Keratinocyte (primary cell): ENCODE data around the gene MROH7. TPM values are rescaled to one million over a fixed set of nuclear protein-coding genes. Genes with fewer than 3 reads are reported as not detected.

Source experiments
- DNase-seq: peaks from one replicate; pipeline ENCODE4 v3.0.0-alpha.2; 2011; ENCODE audit warnings: low read depth, missing footprints, low spot score
- FAIRE-seq: peaks from 2 replicates; lab custom pipeline; 2011; peaks lifted over from hg19 to GRCh38; lab: Jason Lieb, UNC
- H2AFZ ChIP-seq: 2 replicates; pipeline ENCODE4 v1.6.0; 2012; ENCODE audit warnings: low read length, control low read depth, inconsistent platforms; ENCODE audit not compliant: control insufficient read depth
- H3K27ac ChIP-seq: 2 replicates; pipeline ENCODE4 v1.5.1; 2011; ENCODE audit warnings: low read length; ENCODE audit not compliant: control insufficient read depth, insufficient read depth
- H3K27me3 ChIP-seq: 3 replicates; pipeline ENCODE4 v1.6.0; 2011; ENCODE audit warnings: low read length; ENCODE audit not compliant: control insufficient read depth, insufficient read depth; ENCODE audit errors: extremely low read depth
- H3K36me3 ChIP-seq, 2 experiments: 2 replicates in 1 of 2; 3 replicates in 1 of 2; pipeline ENCODE4 v1.5.1; 2011; ENCODE audit warnings: low read length in 2 of 2, mild to moderate bottlenecking in 1 of 2; ENCODE audit not compliant: control insufficient read depth in 2 of 2, insufficient read depth in 2 of 2; ENCODE audit errors: extremely low read depth in 1 of 2
- H3K4me1 ChIP-seq: 3 replicates; pipeline ENCODE4 v1.5.1; 2011; ENCODE audit warnings: low read length; ENCODE audit not compliant: control insufficient read depth, insufficient read depth; ENCODE audit errors: extremely low read depth
- H3K4me2 ChIP-seq: 3 replicates; pipeline ENCODE4 v1.6.0; 2011; ENCODE audit warnings: low read depth, low read length; ENCODE audit not compliant: control insufficient read depth, insufficient read depth; ENCODE audit errors: extremely low read depth
- H3K4me3 ChIP-seq, 3 experiments: fragments of 200-600 bp in 1 of 3; sonication (generic) in 1 of 3; 2 replicates in 2 of 3; 3 replicates in 1 of 3; pipeline ENCODE4 v1.5.1; 2011 to 2016; ENCODE audit warnings: low read length in 3 of 3, mild to moderate bottlenecking in 3 of 3, control low read depth in 2 of 3, inconsistent platforms in 1 of 3, low read depth in 1 of 3, mixed read lengths in 1 of 3, mixed run types in 1 of 3, moderate library complexity in 1 of 3; ENCODE audit not compliant: control insufficient read depth in 2 of 3, insufficient read depth in 2 of 3; ENCODE audit errors: extremely low read depth in 1 of 3
- H3K79me2 ChIP-seq: 2 replicates; pipeline ENCODE4 v1.6.0; 2012; ENCODE audit warnings: low read length; ENCODE audit not compliant: control insufficient read depth, insufficient read depth
- H3K9ac ChIP-seq: 3 replicates; pipeline ENCODE4 v1.6.0; 2011; ENCODE audit warnings: low read length; ENCODE audit not compliant: control insufficient read depth, insufficient read depth; ENCODE audit errors: extremely low read depth
- H3K9me1 ChIP-seq: 3 replicates; pipeline ENCODE4 v1.6.0; 2011; ENCODE audit warnings: low read length; ENCODE audit not compliant: control insufficient read depth, insufficient read depth; ENCODE audit errors: extremely low read depth
- H3K9me3 ChIP-seq: 2 replicates; pipeline ENCODE4 v1.5.1; 2012; ENCODE audit warnings: low read depth, low read length; ENCODE audit not compliant: control insufficient read depth
- H4K20me1 ChIP-seq: 3 replicates; pipeline ENCODE4 v1.6.0; 2011; ENCODE audit warnings: low read length; ENCODE audit not compliant: control insufficient read depth, insufficient read depth; ENCODE audit errors: extremely low read depth
- CTCF ChIP-seq, 3 experiments: IDR thresholded peaks in 1 of 3; conservative IDR thresholded peaks in 1 of 3; optimal IDR thresholded peaks in 1 of 3; 2 replicates in 2 of 3; 3 replicates in 1 of 3; pipeline versions ENCODE3 to v1.5.1; 2011; ENCODE audit warnings: low read length in 3 of 3, mild to moderate bottlenecking in 3 of 3, moderate library complexity in 2 of 3, control low read depth in 1 of 3, inconsistent platforms in 1 of 3; ENCODE audit not compliant: insufficient read depth in 2 of 3; ENCODE audit errors: extremely low read depth in 1 of 3
- EZH2 ChIP-seq: IDR thresholded peaks from one replicate; pipeline ENCODE4 v1.6.1; 2012; ENCODE audit warnings: inconsistent platforms, mild to moderate bottlenecking, low read length, moderate library complexity
- dilution Hi-C: fragments of 300-500 bp; cut with MboI; formaldehyde crosslinking; loops from one replicate; pipeline ENCODE4 v1.7.0; 2020; ENCODE audit warnings: low sequenced_read_pairs; ENCODE audit not compliant: extremely low pct_ligation_motif_present
- polyA plus RNA-seq, 5 experiments: library from polyadenylated mRNA; depleted of rRNA in 3 of 5; stranded (reverse) in 3 of 5; stranded (forward) in 1 of 5; unstranded in 1 of 5; fragments of >200 nt; gene quantifications; 1 replicate in 1 of 5; 2 replicates in 3 of 5; 3 replicates in 1 of 5; pipeline versions ENCODE4 v1.2.1 to v1.2.3, GENCODE V29; 2011 to 2012; ENCODE audit warnings: missing spikeins in 2 of 5, low read depth in 1 of 5, low replicate concordance in 1 of 5

MROH7 gene
- polyA plus RNA-seq, 1 donor (not counting 4 experiments of a cell fraction or from before 2014, with no cell fraction given): not detected

- DNase-seq: no peak
- Histone ChIP-seq H4K20me1 (no peaks in the 10 kb centered on the region), H3K4me2 (no peak overlapping the region), H3K27ac (no peak overlapping the region), H3K36me3 (no peaks in the 10 kb centered on the region), H3K9me3 (no peaks in the 10 kb centered on the region), H3K4me1 (peaks cover 13% of the 10 kb centered on the region), H3K9me1 (peaks cover 2% of the 10 kb centered on the region), H3K27me3 (no peaks in the 10 kb centered on the region), H3K9ac (no peak overlapping the region), H3K4me3 (no peak overlapping the region), H2AFZ (no peak overlapping the region), H3K79me2 (no peaks in the 10 kb centered on the region)
- TF ChIP-seq CTCF (optimal IDR thresholded peaks at IDR 0.05 in 1 of 3, IDR thresholded peaks at IDR 0.05 in 1 of 3, conservative IDR thresholded peaks at IDR 0.05 in 1 of 3; ENCODE audit: extremely low read depth in 1 of 3, insufficient read depth in 2 of 3, low read length in 3 of 3) (no peak), EZH2 (no peak)
- FAIRE-seq: no peak
- dilution Hi-C loops: no loop called here
Measured at GRCh38 chr1:54606990-54607325, 34.6 kb upstream of the MROH7 start.

GRCh38 chr1:54607821-54608565 lies 33.6 kb upstream of the MROH7 start:
- H3K4me3 ChIP-seq: no peak overlapping the region
- DNase-seq (no peak), FAIRE-seq (no peak)
- H2AFZ ChIP-seq: no peak overlapping the region
- H3K9ac ChIP-seq: no peak overlapping the region
- H3K4me2 ChIP-seq: no peak overlapping the region
- no peaks in the 10 kb centered on the region for H3K36me3 ChIP-seq
- no peaks in the 10 kb centered on the region for H4K20me1 ChIP-seq
- no peaks in the 10 kb centered on the region for H3K79me2 ChIP-seq
- no peaks in the 10 kb centered on the region for H3K9me3 ChIP-seq
- H3K27ac ChIP-seq: no peak overlapping the region
- peaks cover 2% of the 10 kb centered on the region for H3K9me1 ChIP-seq
- TF ChIP-seq EZH2: no peak
- TF ChIP-seq CTCF (optimal IDR thresholded peaks at IDR 0.05 in 1 of 3, IDR thresholded peaks at IDR 0.05 in 1 of 3, conservative IDR thresholded peaks at IDR 0.05 in 1 of 3; ENCODE audit: extremely low read depth in 1 of 3, insufficient read depth in 2 of 3, low read length in 3 of 3): no peak
- no peaks in the 10 kb centered on the region for H3K27me3 ChIP-seq
- H3K4me1 ChIP-seq: peaks cover 16% of the 10 kb centered on the region
- dilution Hi-C loops: no loop called here
